HEK293 (cell line): ENCODE data around the gene ECSIT.

Experiments used
- CTCF ChIP-seq: fragments of 450-650 bp; formaldehyde crosslinking; IDR thresholded peaks from 2 replicates; pipeline ENCODE4 v1.5.1; 2016; ENCODE audit warnings: missing biosample characterization, missing genetic modification characterization
- GLI4 ChIP-seq: fragments of 450-650 bp; formaldehyde crosslinking; IDR thresholded peaks from 2 replicates; pipeline ENCODE4 v1.5.1; 2016; ENCODE audit warnings: missing biosample characterization, missing genetic modification characterization
- KLF1 ChIP-seq: fragments of 450-650 bp; formaldehyde crosslinking; IDR thresholded peaks from 2 replicates; pipeline ENCODE4 v1.5.1; 2016; ENCODE audit warnings: missing biosample characterization, missing genetic modification characterization
- SP2 ChIP-seq: fragments of 450-650 bp; formaldehyde crosslinking; IDR thresholded peaks from 2 replicates; pipeline ENCODE4 v1.5.1; 2016; ENCODE audit warnings: missing biosample characterization, missing genetic modification characterization
- ZFHX2 ChIP-seq: fragments of 450-650 bp; formaldehyde crosslinking; conservative IDR thresholded peaks from 2 replicates; pipeline ENCODE4 v1.5.1; 2016; ENCODE audit warnings: missing biosample characterization, missing genetic modification characterization
- ZNF133 ChIP-seq: fragments of 450-650 bp; formaldehyde crosslinking; IDR thresholded peaks from 2 replicates; pipeline ENCODE4 v1.5.1; 2016; ENCODE audit warnings: missing biosample characterization, missing genetic modification characterization
- ZNF146 ChIP-seq: fragments of 450-650 bp; formaldehyde crosslinking; IDR thresholded peaks from 2 replicates; pipeline ENCODE4 v1.5.1; 2016; ENCODE audit warnings: missing biosample characterization, missing genetic modification characterization
- ZNF274 ChIP-seq, 2 experiments: fragments of 200-500 bp in 1 of 2; fragments of 450-650 bp in 1 of 2; sonication (Bioruptor generic) in 1 of 2; formaldehyde crosslinking in 1 of 2; IDR thresholded peaks; 2 replicates each; pipeline versions ENCODE4 v1.5.1 to v1.6.1; 2014 to 2016; ENCODE audit warnings: borderline replicate concordance in 1 of 2, inconsistent platforms in 1 of 2, low read length in 1 of 2, missing biosample characterization in 1 of 2, missing genetic modification characterization in 1 of 2
- ZNF324 ChIP-seq: fragments of 450-650 bp; formaldehyde crosslinking; IDR thresholded peaks from 2 replicates; pipeline ENCODE4 v1.5.1; 2016; ENCODE audit warnings: missing biosample characterization, missing genetic modification characterization
- ZNF433 ChIP-seq: fragments of 450-650 bp; formaldehyde crosslinking; IDR thresholded peaks from 2 replicates; pipeline ENCODE4 v1.5.1; 2016; ENCODE audit warnings: missing biosample characterization, missing genetic modification characterization, low read depth
- ZNF510 ChIP-seq: fragments of 450-650 bp; formaldehyde crosslinking; IDR thresholded peaks from 2 replicates; pipeline ENCODE4 v1.5.1; 2018; ENCODE audit warnings: mild to moderate bottlenecking, missing genetic modification characterization, missing biosample characterization; ENCODE audit not compliant: insufficient replicate concordance
- ZNF580 ChIP-seq: fragments of 450-650 bp; formaldehyde crosslinking; IDR thresholded peaks from 2 replicates; pipeline ENCODE4 v1.5.1; 2016; ENCODE audit warnings: missing biosample characterization, missing genetic modification characterization
- ZNF623 ChIP-seq: fragments of 450-650 bp; formaldehyde crosslinking; IDR thresholded peaks from 2 replicates; pipeline ENCODE4 v1.5.1; 2016; ENCODE audit warnings: missing biosample characterization, missing genetic modification characterization
- TF ChIP-seq, protein P1 (sequence below): fragments of 450-650 bp; formaldehyde crosslinking; IDR thresholded peaks from 2 replicates; pipeline ENCODE4 v1.5.1; 2016; ENCODE audit warnings: missing biosample characterization, missing genetic modification characterization

DNA sequence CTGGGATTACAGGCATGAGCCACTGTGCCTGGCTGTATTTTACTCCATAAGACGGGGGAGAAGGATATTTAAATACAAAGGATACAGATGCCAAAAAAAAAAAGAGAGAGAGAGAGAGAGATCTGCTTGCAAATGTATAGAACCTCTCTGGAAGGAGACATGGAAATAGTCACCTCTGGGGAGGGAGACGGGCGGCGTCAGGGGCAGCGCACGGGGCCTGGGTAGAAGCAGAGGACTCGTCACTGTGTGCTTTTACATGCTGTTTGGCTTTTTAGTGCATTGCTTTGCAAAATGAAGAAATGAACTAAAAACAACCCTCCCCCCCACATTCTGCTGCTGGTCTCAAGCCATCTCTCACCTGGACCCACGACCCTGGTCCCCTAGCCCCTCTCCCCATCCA lies 18.5 kb downstream of the ECSIT start:
- TF ChIP-seq CTCF (tag by site-specific recombination): no peak
- no peak for TF ChIP-seq ZNF623 (tag by site-specific recombination)
- no peak for TF ChIP-seq ZNF274 (IDR thresholded peaks at IDR 0.05; ENCODE audit: low read length)
- no peak for TF ChIP-seq ZNF274 (tag by site-specific recombination; IDR thresholded peaks at IDR 0.05; ENCODE audit: borderline replicate concordance)
- TF ChIP-seq ZNF324: no peak
- no peak for TF ChIP-seq KLF1
- no peak for TF ChIP-seq ZNF146 (tag by site-specific recombination)
- TF ChIP-seq GLI4 (tag by site-specific recombination): no peak
- no peak for TF ChIP-seq ZNF510
- TF ChIP-seq ZFHX2 (tag by site-specific recombination): no peak
- TF ChIP-seq ZNF580 (tag by site-specific recombination): no peak
- TF ChIP-seq, protein P1, sequence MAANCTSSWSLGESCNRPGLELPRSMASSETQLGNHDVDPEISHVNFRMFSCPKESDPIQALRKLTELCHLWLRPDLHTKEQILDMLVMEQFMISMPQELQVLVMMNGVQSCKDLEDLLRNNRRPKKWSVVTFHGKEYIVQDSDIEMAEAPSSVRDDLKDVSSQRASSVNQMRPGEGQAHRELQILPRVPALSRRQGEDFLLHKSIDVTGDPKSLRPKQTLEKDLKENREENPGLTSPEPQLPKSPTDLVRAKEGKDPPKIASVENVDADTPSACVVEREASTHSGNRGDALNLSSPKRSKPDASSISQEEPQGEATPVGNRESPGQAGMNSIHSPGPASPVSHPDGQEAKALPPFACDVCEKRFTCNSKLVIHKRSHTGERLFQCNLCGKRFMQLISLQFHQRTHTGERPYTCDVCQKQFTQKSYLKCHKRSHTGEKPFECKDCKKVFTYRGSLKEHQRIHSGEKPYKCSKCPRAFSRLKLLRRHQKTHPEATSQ (tag by site-specific recombination): no peak
- TF ChIP-seq SP2 (tag by site-specific recombination): no peak
- TF ChIP-seq ZNF433: no peak
- TF ChIP-seq ZNF133 (tag by site-specific recombination): no peak
